GM19023 (cell line): ENCODE results near the gene PITX2.

Experiments
- ATAC-seq: cut with Tn5 transposase; IDR thresholded peaks from one replicate; pipeline ENCODE4 v1.9.1; 2021; ENCODE audit warnings: mild to moderate bottlenecking, moderate library complexity; ENCODE audit not compliant: unreplicated experiment

The PITX2 gene

GRCh38 chr4:110636680-110637407, 14.0 kb upstream of the PITX2 start:
- ATAC-seq = no peak

DNA sequence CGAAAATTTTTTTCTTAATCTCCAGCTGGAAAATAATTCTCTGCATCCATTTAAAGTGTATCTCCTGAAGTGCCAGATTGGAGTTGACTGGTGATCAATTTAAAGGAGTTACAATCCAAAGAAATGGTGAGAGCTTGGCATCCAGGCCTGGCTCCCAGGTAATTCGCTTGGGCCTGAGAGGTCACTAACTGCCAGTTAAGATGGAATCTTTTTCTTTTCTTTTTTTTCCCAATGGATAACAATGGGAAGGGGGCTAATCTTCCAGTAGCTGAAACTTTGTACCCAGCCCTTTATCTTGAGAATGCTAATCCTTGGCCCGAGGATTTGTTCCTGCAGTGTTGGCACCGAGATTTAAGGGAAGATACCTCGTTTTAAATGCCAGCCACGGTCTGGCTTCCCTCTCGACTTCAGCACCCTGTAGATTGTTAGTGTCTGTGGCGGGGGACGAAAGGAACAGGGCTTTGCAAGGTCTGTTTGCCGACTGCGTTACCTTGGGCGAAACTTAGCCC, 13.3 kb upstream of the PITX2 start:
- no peak for ATAC-seq

DNA sequence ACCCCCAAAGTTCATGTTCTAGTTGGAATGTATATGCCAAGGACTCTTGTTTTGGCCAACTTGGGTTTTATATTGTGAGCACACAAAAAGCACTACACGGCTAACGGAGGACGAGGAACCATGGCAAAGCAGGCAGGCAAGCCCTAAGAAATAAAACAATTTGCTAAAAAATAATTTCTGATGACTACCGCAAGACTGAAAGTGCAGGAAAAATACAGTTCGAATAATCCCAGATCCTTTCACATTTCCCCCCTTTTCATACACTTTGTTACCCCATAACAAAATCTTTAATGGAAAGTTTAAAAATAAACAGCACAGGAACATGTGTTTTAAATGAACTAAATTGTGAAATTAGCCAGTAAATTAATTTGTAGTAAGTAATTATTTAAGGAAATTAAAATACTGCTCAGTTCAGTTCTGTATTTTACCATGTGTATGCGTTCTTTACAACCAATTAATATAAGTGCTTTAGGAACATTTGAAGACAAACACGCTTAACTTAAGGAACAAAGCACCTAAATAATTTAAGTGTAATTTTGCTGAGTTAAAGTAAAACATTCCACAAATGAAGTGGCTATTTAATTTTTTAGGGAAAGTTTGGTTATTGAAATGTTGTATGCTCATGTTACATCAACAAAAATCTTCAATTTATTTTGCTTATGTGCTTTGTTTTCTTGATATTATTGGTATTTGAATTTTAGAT, 12.4 kb upstream of the PITX2 start:
- ATAC-seq = no peak

- ATAC-seq = no peak
Observed at GRCh38 chr4:110634350-110635162, 11.7 kb upstream of the PITX2 start.

DNA sequence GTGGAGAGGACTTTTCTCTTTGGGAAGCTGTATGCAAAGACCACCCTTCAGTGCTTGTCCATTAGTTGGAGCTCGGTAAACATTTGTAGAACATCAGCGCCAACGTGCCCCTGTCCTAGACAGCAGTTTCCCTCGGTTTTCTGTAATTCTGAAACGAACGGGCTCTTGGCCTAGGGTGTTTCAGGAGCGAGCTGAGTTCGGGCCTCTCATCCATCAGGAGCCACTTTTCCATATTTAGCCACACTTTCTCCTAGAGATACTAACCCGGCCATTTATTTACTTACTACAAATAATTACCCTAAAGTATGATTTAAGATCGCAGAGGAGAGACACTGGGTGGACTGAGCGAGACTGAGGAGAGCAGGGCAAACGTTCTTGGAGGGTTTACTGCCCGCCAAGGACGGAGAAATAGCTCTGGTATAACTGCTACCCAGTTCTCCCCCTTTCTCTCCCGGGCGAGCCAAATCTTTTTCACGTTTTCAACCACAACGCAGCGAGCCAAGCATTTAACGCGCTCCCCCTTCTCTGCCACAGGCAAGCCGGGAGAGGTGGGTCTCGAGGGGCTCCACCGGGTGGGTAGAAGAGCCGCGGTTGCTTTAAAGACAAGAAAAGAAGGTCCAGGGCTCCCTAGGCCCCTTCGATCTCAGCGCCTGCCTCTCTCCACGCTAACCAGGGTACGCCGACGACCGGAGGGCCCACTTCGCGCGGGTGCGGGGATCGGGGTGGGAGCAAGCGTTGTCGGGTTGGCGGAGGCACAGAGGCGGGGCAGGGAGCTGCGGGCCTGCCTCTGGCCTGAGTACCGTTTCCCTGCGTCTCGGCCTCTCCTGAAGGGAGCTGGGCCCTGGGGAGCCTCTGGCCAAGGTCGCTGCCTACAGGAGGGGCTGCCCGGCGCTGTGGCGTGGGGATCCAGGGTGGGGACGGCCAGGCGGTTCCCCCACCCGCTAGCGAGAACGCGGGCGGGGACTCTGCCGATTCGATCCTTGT, 10.8 kb upstream of the PITX2 start:
- ATAC-seq = no peak

- peak; percentile 5 for ATAC-seq
Observed at GRCh38 chr4:110632506-110633357, 9.9 kb upstream of the PITX2 start.

DNA sequence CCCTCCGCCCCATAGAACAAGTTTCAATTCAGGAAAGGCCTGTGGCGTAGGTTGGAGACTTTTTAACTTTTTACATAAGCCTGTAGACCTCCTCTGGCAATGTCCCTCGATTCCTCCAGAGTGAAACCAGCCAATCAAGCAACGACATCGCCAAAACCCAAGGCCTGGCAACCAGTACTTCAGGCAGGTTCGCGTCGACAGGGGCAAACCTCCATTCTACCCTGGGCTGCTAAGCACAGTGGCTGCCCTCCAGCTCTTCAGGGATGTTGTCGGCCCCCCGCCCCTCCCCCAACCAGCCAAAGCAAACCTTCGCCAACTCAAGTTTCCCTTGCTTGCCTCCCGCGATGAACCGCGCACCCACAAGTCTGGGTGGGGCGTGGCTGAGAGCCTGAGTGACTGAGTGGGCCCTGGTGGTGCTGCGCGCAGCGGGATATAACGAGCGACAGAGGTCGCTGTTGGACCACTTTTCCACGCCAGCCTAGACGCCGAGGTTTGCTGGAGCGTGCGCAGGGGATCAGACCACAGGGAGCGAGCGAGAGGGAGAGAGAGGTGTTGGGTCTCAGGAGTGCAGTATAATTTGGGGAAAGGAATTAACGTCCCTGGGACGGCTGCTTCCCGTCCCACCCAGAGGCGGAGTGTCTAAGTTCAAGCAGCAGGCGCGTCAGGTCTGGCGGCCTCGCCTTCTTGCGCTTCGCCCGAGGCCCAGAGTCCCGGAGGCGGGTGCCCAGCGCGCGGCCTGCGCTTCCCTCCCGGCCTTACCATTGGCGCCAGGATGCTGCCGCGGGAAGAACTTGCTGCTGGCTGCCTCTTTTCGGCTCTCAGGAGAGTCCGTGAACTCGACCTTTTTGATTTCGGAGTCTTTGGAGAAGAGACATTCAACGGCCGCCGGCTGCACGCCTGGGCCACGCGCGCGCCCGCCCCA, 9.0 kb upstream of the PITX2 start:
- peak; percentile 97 for ATAC-seq

DNA sequence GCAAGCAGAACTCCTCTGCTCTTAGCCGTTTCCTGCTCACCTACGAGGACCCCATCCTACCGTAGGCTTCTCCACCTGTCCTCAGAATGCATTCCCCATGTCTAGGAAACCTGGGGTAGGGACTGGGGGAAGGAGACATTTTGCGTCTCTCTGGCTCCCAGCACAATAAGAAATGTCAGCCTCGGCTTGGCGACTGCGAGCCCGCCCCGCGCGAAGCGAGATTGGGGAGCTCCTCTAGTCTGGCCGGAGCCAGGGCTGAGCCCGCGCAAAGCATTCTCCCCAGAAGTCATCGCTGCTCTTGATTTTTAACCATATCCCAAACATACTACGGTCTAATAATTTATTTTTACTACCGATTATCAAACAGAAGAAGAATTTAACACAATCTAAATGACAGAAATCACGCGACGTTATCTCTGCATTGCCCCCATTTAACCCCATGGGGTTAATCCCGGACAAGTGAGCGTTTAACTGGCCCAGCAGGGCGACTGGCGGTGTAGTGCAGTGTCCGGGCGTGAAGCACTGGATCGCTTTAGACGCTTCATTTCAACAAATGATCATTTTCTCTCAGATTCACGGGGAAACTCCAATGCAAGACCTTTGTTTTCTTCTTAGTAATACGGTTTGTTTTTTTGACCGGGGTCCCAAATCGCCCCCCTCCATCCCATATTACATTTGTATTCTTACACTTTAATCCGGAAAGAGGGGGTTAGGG, 8.0 kb upstream of the PITX2 start:
- no peak for ATAC-seq

GRCh38 chr4:110629780-110630687, 7.2 kb upstream of the PITX2 start:
- no peak for ATAC-seq

DNA sequence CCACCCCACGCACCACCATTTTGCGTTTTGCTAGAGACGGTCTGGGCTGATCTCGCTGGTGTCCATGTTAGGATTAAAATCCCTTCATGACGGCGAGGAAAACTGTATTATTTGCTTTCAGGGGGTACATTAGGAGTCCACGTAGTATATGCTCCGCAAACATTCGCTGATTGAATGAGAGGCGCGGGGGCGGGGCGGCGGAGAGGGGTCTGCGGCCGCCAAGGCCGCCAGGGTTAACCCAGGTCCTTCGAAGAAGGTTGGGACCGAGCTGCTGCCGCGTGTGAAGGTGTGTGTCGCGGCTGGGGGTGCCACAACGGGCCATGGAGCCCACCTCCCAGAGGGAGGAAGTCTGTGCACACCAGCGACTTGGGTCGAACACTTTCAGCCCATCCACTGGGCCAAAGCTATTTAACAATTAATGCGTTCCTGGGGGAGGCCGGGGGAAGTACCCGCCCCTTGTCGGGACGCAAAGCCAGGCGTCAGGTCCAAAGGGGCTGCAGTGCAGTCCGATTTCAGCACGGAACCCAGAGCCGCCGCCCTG, 6.4 kb upstream of the PITX2 start:
- ATAC-seq = no peak

- no peak for ATAC-seq
Observed at GRCh38 chr4:110628663-110629213, 5.9 kb upstream of the PITX2 start.

- no peak for ATAC-seq
Observed at GRCh38 chr4:110627977-110628662, 5.2 kb upstream of the PITX2 start.

DNA sequence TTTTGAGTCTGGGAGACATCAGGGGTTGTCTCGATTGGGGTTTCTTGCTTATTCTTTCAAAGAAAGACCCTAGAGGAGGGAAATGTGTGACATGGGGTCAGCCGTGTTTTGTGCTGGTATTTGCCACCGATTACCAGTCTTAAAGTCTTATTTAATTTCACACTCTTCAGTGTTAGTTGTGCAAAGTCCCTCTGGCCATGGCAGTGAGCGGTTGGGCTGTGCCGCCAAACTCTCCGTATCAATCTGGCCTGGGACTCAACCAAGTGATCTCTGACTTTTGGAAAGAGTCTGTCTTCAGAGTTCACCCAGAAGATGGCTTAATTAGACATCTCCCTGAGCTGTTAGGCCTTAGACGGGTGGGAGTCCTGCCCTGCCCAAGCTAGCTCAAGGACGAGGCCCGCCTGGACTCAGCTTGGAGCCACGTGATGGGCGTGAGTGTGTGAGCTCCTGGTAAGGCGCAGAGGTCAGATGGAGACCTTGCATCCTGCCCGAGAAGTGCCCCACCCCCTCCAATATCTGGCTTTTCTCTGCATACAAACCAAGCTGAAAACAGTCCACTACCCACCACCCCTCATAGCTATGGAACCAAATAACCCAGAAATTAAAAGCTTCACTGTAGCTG, 3.8 kb upstream of the PITX2 start:
- ATAC-seq = no peak

DNA sequence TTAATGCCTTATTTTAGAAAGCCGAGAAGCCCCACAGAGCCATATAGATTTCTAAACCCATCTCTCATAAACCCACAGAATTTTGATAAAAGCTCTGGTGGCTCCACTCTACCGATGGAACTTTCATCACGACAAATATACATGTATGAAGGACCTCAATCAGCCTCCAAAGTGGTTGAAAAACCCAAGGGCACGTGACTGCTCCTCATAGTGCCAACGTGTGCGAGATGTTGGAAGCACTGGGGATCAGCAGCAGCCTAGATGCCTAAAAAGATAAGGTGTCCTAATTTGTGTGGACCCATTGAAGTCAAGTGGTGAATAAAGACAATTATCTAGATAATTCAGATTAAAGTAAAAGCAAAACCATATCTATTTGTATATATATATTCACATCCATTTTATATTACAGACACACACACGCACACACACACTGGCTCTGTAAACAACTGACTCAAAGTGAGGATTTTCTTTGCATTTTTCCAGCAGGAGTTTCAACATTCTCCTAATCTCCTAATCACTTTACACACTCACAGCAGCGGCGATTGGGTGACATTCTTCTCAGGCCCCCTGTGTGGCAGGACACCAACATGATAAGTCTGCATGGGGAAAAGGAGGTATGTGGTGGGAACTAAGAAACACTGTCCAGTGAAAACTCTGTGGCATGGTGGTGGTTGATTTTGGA, 2.8 kb upstream of the PITX2 start:
- ATAC-seq = no peak
